Measurements from ENCODE around the gene ABCF1. TPM values are rescaled to one million over a fixed set of nuclear protein-coding genes. Genes with fewer than 3 reads are reported as not detected.

Gene ABCF1
- total RNA-seq, 1 experiment from 2014 or later, result 101 TPM

DNA sequence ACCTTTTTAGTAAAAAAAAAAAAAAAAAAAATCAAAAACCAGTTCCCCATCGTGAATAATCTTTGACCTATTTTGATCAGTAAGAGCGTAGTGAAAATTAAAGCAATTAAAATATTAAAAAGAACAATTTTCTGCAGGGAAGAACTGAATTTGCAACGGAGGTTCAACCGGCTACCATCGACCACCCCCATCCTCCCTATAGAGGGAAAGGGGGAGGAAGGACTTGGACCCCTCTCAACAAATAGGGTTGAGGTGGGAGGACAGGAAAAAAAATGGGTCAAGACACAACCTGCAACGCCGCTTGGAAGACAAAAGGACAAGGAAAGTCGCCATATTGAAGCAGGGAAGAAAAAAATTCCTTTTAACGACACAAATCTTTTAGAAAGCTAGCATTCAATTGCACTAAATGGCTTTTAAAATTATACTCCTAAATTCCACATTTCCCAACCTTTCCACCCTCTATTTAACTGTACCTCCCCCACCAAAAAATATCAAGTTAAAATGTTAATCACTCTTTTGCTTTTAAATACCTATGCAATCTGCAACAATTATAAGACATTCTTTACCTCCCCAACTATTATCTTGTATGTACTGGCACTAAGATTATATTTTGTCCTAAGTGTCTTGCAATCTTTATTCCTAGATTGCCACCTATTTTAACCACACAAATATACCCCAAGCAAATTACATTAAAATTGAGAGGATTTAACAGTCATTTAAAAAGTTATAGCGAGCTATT, 44.1 kb downstream of the ABCF1 start:
- H3K4me1 Mint-ChIP-seq, result peaks cover 42% of the 10 kb centered on the region
- no peaks in the 10 kb centered on the region for H3K9me3 Mint-ChIP-seq
- DNase-seq (ENCODE audit: low spot score), result no peak
- peak; percentile 34 for ATAC-seq
- H3K27me3 Mint-ChIP-seq (ENCODE audit: low read depth), result no peaks in the 10 kb centered on the region; the same call in 1 of the 2 replicates
- H3K4me3 Mint-ChIP-seq, result peak overlapping the region; percentile 96
- ChIA-PET POLR2A (interaction anchor here (0.5 to 3.2 kb wide), 20 partner anchors 9 to 785 kb away, joined by 3 to 33 read pairs (median 5); partner anchors contain the start of genes ATAT1, DHX16, FLOT1 and MDC1), CTCF (interaction anchor here (0.6 to 4.1 kb wide), 9 partner anchors 11 to 530 kb away, joined by 3 to 15 read pairs (median 4); no protein-coding TSS in a partner anchor)
- H3K27ac Mint-ChIP-seq, result peak overlapping the region; percentile 100
- H3K36me3 Mint-ChIP-seq, result peaks cover 50% of the 10 kb centered on the region
- TF ChIP-seq, protein P1, sequence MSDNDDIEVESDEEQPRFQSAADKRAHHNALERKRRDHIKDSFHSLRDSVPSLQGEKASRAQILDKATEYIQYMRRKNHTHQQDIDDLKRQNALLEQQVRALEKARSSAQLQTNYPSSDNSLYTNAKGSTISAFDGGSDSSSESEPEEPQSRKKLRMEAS (CRISPR knock-in tag; IDR thresholded peaks at IDR 0.05), result no peak
- TF ChIP-seq OVOL2 (CRISPR knock-in tag; IDR thresholded peaks at IDR 0.05; ENCODE audit: borderline replicate concordance) (no peak), FOXJ3 (CRISPR knock-in tag; IDR thresholded peaks at IDR 0.05; ENCODE audit: borderline replicate concordance) (no peak), FOXK1 (CRISPR knock-in tag; IDR thresholded peaks at IDR 0.05) (no peak), TEAD1 (CRISPR knock-in tag; IDR thresholded peaks at IDR 0.05) (no peak), ARID4B (CRISPR knock-in tag; IDR thresholded peaks at IDR 0.05; ENCODE audit: borderline replicate concordance) (no peak), PREB (CRISPR knock-in tag; IDR thresholded peaks at IDR 0.05; ENCODE audit: borderline replicate concordance) (0 out of 2 replicates have a peak, but pooled peaks have one; percentile 35), ZBTB43 (CRISPR knock-in tag; IDR thresholded peaks at IDR 0.05) (no peak), MYBL2 (CRISPR knock-in tag; IDR thresholded peaks at IDR 0.05) (0 out of 2 replicates have a peak, but pooled peaks have one; percentile 19), ZNF263 (CRISPR knock-in tag; IDR thresholded peaks at IDR 0.05; ENCODE audit: low read depth) (no peak), STAT6 (CRISPR knock-in tag; conservative IDR thresholded peaks at IDR 0.05; ENCODE audit: low read depth) (no peak), SMAD4 (CRISPR knock-in tag; IDR thresholded peaks at IDR 0.05) (no peak), ZNF317 (CRISPR knock-in tag; IDR thresholded peaks at IDR 0.05; ENCODE audit: borderline replicate concordance, low read depth) (no peak), SMAD3 (CRISPR knock-in tag; IDR thresholded peaks at IDR 0.05; ENCODE audit: borderline replicate concordance) (no peak), EMX1 (CRISPR knock-in tag; IDR thresholded peaks at IDR 0.05) (peak; percentile 95), ZNF416 (CRISPR knock-in tag; IDR thresholded peaks at IDR 0.05) (peak; percentile 94; the same call in 1 of the 2 replicates), IRF2 (CRISPR knock-in tag; IDR thresholded peaks at IDR 0.05; ENCODE audit: borderline replicate concordance, low read depth) (no peak), NFYB (CRISPR knock-in tag; conservative IDR thresholded peaks at IDR 0.05; ENCODE audit: low read depth) (no peak), ZNF232 (CRISPR knock-in tag; IDR thresholded peaks at IDR 0.05) (no peak), NR3C1 (CRISPR knock-in tag; conservative IDR thresholded peaks at IDR 0.05; ENCODE audit: low read depth) (no peak)
- TF ChIP-seq, protein P2, sequence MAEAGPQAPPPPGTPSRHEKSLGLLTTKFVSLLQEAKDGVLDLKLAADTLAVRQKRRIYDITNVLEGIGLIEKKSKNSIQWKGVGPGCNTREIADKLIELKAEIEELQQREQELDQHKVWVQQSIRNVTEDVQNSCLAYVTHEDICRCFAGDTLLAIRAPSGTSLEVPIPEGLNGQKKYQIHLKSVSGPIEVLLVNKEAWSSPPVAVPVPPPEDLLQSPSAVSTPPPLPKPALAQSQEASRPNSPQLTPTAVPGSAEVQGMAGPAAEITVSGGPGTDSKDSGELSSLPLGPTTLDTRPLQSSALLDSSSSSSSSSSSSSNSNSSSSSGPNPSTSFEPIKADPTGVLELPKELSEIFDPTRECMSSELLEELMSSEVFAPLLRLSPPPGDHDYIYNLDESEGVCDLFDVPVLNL (CRISPR knock-in tag; IDR thresholded peaks at IDR 0.05; ENCODE audit: borderline replicate concordance, low read depth), result no peak
- TF ChIP-seq, protein P3, sequence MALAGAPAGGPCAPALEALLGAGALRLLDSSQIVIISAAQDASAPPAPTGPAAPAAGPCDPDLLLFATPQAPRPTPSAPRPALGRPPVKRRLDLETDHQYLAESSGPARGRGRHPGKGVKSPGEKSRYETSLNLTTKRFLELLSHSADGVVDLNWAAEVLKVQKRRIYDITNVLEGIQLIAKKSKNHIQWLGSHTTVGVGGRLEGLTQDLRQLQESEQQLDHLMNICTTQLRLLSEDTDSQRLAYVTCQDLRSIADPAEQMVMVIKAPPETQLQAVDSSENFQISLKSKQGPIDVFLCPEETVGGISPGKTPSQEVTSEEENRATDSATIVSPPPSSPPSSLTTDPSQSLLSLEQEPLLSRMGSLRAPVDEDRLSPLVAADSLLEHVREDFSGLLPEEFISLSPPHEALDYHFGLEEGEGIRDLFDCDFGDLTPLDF (CRISPR knock-in tag; IDR thresholded peaks at IDR 0.05), result no peak
- TF ChIP-seq, protein P4, sequence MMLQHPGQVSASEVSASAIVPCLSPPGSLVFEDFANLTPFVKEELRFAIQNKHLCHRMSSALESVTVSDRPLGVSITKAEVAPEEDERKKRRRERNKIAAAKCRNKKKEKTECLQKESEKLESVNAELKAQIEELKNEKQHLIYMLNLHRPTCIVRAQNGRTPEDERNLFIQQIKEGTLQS (CRISPR knock-in tag; conservative IDR thresholded peaks at IDR 0.05), result no peak
